HG03139 (cell line): Measurements from ENCODE around the gene SETD1B.
"Not testable (repeated sequence)": the region's sequence is repeated elsewhere in the genome, so short reads cannot be mapped to it uniquely, and the experiment has no call there.

Experiments used
- ATAC-seq: cut with Tn5 transposase; IDR thresholded peaks from one replicate; pipeline ENCODE4 v1.9.1; 2021; ENCODE audit not compliant: unreplicated experiment

SETD1B gene

DNA sequence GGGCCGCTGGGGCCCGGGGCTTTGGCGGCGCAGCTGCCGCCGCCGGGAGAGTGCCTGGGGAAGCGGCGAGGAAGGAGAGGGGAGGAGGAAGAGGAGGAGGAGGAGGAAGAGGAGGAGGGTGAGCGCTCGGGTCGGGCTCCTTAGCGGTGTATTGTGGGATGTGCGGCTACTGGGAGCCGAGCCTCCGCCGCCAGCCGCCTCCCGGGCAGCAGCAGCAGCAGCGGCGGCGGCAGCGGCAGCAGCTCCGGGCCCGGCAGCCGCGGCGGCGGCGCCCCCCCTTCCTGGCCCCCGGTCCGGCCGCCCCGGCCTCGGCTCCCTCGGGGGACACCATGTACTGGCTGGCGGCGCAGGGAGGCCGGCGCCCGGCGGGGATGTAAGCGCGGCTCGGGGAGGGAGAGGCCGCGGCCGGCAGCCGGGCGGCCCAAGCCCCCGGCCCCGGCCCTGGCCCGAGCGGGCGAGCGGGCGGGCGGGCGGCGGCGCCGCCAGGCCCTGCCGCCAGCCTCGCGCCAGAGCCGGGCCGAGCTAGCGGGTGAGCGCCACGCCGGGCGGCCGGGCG is at the start of gene SETD1B:
TSS of gene SETD1B (plus strand) at position 149 of the 556 bp plus-strand sequence. CDS start 729 bp downstream, outside the sequence.
- ATAC-seq: no peak

DNA sequence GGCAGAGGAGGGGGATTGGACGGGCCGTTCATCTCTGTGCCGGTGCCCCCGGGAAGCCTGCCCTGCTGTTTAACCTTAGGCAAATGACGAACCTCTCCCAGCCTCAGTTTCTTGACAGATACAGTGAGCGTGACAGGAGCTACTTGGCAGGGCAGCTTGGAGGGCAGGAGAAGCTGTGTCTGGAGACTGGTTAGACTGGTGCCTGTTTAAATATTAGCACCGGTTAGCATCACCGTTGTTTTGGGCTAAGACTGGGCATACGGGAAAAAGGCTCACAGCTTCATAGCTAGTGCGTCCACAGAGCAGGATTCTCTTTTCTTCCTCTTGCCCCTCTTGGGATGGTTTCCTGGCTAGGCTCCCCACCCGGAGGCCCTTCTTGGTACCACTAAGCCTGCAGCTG is 49.0 kb upstream of the SETD1B start:
- no peak for ATAC-seq

DNA sequence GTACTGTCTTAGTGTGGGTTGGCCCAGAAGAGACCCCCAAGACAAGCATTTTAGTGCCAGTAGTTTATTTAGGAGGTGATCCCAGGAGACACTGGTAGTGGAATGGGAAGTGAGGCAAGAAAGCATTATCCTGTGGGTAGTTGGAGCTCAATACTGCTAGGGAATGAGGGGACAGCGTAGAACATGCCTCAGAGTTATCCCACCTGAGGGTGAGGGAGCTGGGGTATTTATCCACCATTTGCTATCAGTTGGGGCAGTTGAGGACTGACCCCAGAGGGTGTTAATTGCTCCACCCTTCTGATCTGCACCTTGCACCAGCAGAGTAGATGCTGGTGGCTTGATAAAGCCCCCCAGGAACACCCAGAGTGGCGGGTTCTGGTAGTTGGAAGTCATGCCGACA is 48.2 kb upstream of the SETD1B start:
- no peak for ATAC-seq

DNA sequence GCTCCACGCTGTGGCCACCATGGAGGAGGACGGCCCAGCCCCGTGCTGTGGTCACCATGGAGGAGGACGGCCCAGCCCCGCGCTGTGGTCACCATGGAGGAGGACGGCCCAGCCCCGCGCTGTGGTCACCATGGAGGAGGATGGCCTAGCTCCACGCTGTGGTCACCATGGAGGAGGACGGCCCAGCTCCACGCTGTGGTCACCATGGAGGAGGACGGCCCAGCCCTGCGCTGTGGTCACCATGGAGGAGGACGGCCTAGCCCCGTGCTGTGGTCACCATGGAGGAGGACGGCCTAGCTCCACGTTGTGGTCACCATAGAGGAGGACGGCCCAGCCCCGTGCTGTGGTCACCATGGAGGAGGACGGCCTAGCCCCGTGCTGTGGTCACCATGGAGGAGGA is 45.3 kb upstream of the SETD1B start:
- not testable (repeated sequence) for ATAC-seq

DNA sequence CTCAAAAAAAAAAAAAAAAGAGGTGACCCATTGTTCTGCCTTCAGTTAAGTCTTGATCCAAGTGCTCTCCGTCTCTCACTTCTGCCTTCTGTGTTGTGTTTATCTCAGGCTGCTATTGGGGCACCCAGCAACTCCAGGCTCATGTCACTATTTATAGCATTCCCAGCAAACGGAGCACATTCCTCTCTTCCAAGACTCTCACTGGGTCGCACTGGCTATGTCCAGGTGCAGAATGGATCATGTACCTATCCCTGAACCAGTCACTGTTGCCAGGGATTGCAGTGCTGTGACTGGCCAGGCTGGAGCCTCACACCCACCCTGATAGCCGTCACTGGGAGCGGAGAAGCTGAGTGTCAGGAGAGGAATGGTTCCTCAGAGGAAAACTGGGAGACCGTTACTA is 41.5 kb upstream of the SETD1B start:
- ATAC-seq: no peak

DNA sequence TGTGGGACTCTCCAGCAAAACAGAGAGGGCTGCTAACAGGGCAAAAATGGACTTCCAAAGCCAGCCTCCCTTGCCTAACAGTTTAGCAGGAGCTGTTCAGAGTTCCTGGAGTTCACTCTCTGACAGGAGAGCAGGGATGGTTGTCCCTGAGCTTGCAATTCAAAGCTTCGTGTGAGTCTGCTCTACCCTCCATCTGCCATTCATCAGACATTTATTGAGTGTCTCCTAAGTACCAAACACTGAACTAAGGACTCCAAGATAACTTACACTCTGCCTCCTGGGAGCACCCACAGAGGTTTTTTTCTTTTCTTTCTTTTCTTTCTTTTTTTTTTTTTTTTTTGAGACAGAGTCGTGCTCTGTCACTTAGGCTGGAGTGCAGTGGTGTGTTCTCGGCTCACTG is 39.0 kb upstream of the SETD1B start:
- no peak for ATAC-seq

DNA sequence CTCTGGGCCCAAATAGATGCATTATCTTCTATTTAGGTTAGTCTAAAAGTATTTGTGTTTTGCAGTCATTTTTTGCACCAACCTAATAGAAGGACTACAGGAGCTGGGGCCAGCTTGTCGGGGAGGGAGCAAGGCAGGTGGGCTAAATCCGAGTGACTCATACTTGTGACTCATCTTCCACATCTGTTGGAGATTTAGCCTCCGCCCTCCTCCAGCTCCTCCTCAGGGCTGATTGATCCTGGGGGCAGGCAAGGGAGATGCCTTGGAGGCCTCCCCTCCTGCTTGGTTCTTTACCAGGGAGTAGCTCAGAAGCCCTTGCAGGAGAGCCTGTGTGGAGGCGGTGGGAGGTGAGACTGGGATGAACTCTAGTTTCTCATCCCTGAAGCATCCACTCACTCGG is 38.2 kb upstream of the SETD1B start:
- no peak for ATAC-seq

DNA sequence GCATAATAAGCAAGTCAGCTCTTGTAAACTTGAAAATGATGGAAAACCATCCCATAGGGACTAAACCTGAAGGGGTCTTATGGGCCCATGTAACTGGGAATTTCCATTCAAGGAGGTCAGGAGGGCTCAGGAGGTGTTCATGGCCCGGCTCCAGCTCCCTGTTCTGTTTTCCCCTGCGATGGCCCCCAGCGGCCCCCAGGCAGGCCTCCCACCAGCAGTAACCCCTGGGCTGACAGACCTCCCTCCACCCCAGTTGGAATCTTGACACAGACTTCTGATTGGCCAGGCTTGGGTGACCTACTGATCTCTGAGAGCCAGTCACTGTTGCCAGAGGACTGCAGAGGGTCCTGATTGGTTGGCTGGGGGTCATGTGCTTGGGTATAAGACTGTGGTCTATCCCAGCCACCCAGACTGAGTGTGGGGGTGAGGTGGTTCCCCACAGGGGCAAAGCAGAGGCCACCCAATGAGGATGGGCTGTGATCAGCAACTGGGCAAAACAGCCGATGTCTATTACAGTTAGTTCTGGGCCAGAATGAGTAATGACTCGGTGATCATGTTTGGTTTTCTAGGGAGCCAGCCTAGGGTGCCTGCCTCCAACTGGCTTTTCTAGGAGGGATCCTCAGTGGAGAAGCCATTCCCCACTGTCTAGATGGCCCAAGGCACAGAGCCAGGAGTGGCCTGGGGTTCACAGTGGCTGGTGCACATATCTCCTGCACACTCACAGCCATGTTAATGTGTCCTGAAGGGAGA is 37.3 kb upstream of the SETD1B start:
- no peak for ATAC-seq

DNA sequence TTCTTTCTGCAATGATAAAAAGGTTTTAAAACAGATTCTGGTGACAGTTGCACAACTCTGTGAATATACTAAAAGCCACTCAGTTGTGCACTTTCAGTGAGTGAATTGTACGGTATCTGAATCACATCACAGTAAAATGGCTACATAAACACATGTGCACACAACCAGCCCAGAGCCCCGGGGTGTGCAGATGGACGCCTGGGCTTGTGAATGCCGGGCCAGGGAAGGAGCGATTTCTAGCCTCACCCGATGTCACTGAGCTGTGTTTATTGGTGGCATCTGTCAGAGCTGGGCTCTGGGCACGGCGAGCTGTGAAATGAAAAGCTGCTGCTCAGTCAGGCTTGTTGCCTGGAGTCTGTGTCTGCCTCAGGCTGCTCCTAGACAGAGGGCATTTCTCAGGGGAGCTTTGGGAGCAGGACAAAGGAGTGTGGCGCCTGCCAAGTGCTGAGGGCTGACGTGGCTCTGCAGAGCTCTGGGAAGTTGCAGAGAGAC is 36.2 kb upstream of the SETD1B start:
- ATAC-seq: no peak

DNA sequence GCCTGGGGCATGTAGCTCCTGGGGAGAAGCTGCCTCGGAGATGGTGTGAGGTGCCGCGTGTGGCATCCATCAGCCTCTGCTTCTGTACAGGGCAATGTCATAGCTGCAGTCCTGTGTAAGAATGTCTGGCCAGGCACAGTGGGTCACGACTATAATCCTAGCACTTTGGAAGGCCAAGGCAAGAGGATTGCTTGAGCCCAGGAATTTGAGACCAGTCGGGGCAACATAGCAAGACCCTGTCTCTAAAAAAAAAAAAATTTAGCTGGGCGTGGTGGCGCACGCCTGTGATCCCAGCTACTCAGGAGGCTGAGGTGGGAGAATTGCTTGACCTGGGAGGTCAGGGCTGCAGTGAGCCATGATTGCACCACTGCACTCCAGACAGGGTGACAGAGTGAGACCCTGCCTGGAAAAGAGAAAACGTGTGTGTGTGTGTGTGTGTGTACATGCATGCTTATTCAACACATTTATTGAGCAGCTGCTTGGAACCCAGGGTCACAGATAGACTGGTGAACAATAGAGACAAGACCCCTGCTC is 34.4 kb upstream of the SETD1B start:
- no peak for ATAC-seq

DNA sequence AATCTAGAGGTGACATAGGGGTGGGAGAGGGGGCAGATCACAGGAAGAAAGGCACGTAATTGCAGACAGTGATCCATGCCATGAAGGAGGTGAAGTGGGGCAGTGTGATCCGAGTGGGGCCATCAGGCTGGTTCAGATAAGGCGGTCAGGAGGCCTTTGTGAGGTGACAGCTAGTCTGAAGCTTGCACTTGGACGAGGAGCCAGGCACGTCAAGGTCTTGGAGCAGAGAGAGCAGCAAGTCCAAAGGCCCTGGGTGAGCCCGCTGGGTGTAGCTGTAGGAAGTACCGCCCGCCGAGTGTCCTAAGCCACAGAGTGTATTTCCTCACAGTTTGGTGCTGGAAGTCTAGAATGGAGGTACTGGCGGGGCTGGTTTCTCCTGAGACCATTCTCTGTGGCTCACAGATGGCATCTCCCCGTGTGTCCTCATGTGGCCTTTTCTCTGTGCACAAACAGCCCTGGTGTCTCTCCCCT is 33.9 kb upstream of the SETD1B start:
- no peak for ATAC-seq

DNA sequence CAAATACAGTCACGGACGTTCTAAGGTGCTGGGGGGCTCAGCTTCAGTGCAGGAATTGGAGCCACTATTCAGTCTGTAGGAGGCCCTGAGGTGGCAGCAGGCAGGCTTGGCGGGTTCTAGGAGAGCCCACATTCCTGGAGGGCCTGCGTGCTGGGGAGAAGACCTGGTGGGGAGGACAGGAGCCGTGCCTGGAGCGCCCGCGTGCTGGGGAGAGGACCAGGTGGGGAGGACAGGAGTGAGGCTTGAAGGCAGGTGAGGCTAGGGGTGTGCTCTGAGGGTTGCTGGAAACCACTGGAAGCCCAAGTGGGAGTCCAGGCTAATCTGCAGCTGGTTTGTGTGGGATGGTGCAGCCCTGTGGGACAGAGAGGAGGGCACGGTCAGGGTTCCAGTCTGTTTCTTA is 33.4 kb upstream of the SETD1B start:
- no peak for ATAC-seq

DNA sequence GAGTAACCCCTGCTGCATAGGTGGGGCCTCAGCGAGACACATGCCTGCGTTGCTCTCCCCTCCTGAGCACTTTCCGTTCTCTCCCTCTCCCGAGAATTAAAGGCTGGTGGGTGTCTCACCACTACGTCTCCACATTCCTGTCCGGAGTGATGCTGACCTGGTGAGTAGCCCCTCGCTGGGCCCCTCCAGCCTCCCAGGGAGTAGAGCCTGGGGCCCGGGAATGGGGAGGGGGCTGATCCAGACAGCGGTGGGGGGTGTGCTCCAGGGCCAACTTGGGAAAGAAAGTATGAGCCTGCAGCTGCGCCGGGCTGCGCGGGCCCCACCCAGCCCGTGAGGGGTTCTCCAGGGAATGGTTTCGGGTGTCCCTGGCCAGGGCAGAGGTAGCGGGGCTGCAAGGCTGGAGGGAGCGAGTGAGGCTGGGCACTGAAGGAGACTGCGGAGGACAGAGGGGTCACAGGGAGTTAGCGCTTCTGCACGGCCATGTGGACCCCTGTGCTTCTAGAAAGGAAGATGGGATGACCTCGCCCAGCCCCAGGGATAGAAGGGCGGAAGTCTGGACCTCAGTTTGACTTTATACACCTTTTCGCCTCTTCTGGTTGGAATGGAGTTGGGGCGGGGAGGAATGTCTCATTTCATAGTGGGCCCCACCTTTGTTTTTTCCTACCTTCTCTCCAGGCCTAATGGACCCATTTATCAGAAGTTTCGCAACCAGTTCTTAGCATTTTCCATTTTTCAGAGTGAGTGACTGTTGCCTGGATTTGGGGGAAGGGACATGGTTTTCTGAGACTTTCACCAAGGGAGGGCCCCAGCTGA is 32.8 kb upstream of the SETD1B start:
- no peak for ATAC-seq

DNA sequence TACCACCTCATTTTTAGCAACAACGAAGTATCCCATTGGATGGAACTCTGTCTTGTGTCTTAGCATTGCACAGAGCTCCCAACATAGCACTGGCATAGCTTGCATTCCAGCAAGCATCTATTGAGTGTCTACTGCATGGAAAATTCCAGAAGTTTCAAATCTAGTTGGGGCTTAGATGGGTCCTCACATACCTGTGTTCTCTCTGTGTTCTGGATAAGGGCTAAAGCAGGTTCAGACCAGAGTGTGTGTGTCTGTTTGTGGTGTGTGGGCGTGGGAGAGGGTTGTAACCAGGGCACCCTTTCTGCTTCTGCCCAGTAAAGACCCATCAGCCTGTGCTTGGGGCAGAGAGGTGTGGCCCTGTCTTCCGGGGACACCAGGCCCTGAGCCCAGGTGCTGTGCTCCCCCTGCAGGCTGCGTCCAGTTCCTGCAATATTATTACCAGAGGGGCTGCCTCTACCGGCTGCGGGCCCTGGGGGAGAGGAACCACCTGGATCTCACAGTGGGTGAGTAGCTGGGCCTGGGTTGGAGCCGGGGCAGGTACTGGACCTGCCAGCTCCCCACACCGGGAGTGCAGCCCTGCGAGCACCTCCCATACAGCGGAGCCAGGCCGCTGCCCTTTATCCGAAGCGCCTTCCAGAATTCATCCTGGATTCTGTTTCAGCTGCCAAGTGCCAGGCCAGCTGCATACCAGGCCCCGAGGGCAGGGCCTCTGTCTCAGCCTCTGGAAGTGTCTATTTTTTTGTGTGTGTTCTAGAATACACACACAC is 30.6 kb upstream of the SETD1B start:
- peak; percentile 63 for ATAC-seq

DNA sequence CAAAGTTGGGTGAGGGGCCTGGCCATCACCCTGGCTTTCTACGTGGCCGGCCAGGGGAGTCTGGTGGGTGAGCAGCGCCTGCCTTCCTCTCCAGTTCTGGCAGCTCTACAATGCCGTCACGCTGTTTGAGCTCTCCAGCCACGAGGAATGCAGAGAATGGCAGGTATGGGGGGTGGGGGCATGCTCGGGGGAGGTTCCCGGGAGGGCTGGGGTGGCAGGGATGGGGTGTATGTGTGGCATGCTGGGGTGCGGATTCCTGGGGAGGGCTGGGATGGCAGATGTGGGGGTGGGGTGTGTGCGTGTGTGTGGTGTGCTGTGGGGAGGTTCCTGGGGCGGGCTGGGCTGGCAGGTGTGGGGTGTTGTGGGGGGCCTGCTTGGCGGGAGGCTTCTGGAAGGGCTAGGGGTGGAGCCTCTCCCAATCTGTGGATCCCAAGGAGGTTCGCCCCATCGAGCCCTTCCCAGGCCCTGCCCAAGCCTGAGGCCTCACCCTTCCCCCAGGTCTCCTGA is 28.8 kb upstream of the SETD1B start:
- no peak for ATAC-seq

DNA sequence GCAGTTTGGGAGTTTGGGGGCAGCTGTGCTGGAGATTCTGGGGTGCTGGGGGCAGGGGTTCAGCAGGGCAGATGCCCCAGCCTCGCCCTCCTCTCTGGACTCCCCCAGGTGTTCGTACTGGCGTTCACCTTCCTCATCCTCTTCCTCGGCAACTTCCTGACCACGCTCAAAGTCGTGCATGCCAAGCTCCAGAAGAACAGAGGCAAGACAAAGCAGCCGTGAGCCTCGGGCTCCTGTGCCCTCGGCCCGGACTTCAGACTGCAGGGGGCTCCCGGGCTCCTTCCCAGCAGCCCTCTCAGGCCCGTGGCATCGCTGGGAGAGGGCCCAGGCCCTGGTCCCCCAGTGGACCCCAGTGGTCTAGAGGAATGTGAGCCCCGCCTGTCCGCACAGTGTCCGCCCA is 28.3 kb upstream of the SETD1B start:
- no peak for ATAC-seq

DNA sequence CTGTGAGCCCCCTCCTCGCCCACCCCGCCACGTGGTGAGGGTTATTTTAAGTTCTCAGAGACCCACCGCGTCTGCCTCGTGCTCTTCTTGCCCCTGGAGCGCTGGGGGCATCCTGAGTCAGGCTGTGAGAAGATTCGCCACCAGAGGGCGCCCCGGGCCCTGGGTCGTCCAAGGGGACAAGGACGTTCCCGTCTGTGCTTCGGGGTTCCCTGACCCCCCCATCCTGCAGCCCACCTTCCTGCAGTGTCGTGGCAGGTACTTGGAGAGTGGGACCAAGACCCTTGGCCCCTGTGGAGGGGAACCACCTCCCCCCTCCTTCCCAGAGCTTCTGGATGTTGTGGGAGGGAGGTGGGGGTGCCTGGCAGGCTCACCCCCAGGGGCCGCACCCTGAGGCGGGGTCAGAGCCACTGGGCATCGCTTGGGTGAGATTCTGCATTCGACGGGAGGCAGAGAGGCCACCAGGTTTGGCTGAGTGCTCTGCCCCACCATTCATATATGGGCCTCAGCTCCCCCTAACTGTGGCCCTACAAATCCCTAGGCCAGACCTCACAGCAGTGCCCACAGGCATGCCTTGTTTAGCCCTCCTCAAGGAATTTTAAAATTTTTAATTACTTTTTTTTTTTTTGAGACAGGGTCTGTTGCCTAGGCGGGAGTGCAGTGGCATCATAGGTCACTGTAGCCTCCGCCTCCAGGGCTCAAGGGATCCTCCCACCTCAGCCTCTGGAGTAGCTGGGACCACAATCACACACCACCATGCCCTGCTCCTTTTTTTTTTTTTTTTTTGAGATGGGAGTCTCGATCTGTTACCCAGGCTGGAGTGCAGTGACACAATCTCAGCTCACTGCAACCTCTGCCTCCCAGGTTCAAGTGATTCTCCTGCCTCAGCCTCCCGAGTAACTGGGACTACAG is 27.4 kb upstream of the SETD1B start:
- ATAC-seq: peak; percentile 45

DNA sequence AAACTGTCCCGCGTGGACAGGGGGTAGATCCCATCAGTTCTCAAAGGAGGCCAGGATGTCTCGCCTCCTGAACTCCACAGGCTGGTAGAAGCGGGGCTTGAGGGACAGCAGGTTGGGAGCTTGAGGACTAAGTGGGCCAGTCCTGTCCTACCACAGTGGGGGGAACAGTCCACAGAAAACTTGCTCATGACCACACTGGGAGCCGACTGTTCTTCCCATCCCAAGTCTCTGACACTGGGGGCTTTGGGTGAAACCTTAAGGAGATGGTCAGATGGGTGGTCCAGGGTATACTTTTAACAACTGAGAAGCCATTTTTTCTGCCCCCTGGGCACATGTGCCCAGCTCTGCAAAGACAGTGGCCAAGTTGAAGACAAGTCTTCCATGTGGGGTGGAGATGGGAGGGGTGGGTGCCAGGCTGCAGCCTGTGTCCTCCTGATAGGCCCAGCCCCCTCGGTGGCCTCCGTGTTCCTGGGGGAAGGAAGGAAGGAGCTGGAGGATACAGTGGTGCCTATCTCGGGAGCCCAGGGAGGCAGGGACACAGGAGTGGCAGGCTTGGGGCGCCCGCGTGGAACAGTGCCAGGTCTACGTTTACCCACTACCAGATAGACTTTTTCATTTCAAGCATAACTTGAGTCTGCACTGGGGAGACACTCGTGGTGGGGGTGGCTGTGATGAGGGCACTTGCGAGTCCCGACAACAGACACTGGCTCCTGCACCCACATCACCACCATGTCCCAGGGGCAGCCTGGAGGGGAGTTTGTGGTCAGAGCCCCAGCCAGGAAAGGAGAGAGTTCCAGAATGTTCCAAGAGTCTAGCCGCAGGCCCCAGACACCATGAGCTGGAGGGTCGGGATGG is 25.0 kb upstream of the SETD1B start:
- no peak for ATAC-seq
